Medulla oblongata (tissue), 1 donor: Measurements from ENCODE around the gene AMBRA1.

Source experiments
- DNase-seq: peaks from one replicate; pipeline ENCODE4 v3.0.0-alpha.2; 2015; ENCODE audit errors: extremely low spot score

AMBRA1 gene

DNA sequence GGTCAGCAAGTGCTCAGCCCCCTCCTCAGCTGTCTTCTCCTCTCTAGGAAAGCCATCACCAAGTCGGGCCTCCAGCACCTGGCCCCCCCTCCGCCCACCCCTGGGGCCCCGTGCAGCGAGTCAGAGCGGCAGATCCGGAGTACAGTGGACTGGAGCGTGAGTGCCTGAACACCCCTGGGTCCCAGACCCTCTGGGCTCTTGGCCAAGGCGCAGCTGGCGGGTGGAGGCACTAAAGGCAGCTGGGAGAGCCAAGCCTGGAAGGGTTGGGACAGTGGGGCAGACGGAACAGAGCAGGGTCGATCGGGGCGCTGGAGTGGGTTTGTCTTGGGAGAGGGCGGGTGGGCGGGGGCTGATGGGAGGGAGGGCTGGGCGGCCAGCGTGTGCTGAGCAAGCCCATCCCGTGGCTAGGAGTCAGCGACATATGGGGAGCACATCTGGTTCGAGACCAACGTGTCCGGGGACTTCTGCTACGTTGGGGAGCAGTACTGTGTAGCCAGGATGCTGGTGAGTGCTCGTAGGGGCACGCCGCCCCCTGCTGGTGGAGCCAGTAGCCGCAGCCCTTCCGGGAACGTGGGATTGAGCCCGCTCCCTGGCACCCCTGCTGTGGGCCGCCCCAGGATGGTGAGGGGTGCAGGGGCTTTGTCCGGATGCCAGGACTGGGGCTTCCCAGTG lies 226.4 kb downstream of the AMBRA1 start:
- DNase-seq = peak; percentile 72

DNA sequence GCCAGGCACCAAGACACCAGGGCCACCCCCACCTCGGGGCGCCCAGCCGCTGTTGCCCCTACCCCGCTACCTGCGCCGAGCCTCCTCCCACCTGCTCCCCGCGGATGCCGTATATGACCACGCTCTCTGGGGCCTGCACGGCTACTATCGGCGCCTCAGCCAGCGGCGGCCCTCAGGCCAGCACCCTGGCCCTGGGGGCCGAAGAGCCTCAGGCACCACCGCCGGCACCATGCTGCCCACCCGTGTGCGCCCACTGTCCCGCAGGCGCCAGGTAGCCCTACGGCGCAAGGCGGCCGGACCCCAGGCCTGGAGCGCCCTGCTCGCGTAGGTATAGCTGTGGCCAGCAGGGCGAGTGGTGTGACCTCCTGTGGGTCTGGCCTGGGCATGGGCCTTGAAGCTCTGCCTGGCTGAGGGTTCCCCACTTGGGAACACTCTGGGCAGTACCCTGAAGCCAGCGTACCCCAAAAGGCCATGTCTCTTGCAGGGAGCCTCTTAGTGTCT lies 227.1 kb downstream of the AMBRA1 start:
- no peak for DNase-seq

DNA sequence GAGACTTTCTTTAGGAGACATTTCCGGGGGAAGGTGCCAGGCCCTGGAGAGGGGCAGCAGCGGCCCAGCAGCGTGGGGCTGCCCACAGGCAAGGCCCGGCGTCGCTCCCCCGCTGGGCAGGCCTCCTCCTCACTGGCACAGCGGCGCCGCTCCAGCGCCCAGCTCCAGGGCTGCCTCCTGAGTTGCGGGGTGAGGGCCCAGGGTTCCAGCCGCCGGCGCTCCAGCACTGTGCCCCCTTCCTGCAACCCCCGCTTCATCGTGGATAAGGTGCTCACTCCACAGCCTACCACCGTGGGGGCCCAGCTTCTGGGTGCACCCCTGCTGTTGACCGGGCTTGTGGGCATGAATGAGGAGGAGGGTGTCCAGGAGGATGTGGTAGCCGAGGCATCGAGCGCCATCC lies 227.6 kb downstream of the AMBRA1 start:
- DNase-seq = no peak

DNA sequence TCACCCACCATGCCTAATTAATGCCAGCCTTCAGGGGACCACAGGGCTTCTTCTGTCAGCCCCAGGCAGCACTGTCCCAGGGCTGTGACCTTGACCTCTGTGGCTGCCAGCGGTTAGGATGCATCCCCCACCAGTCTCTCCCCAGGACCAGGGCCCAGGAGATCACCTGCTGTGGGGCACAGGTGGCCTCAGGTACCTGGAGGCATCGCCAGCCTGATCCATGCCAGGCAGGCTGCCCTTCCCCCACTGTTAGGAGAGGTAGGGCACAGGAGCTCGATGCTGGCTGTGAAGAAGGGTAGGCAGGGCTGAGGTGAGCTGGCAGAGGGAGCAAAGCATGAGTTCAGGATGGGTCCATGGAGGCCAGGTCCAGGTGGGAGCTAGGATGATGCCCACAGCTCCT lies 229.0 kb downstream of the AMBRA1 start:
- DNase-seq = no peak

DNA sequence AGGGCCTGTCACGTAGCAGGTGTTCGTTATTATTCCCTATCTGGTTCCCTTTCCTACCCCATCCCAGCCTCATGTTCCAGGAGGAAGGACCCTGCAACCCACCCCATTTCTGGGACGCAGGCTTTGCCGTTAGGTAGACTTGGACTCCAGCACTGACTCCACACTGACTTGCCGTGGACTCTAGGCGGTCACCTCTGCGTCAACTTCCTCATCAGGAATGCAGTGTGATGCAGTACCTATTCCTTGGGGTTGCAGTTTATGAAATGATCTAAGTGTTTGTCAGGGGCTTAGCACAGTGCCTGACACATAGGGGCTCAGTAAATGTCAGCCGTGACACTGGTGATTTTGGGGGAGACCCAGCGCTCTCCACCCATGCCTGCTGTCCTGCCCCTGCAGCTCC lies 229.8 kb downstream of the AMBRA1 start:
- no peak for DNase-seq

DNA sequence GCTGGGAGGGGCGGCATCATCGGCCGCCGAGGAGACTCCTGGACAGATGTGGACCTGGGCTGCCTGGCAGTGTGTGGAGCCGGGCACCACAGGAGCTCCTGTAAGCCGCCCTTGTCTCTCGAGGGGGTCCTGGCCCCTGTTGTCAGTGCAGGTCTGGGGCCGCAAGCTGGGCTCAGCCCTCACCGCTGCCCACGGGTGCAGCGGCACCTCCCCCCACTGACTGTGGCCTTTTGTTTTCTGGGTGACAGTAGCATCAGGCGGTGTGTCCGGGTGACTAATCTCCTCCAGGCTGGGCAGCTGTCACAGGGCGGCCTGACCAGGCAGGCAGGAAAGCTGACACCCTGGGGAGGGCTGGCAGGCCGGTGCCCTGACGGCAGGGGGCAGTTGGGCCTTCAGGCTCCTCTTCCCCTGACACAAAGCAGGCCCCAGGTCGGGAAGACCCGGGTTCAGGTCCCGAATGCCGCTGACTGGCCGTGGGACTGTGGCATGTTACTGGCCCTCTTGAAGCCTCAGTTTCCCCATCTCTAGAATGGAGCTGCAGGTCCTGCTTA lies 230.3 kb downstream of the AMBRA1 start:
- peak; percentile 92 for DNase-seq

DNA sequence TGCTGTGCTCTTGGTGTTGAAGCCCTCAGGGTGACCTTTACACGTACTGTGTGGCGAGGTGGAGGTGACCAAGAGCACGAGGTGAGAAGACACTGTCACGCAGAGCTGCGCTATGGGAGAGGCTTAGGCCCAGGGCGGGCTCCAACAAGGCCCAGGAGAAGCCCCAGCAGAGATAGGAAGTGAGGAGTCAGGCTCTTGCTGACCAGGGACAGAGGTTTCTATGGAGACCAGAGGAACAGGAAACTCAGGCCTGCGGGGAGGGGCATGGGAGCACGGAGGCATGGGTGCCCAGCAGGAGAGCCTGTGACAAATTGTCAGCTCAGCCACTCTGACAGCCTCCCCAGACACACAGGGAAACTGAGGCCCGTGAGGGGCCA lies 230.8 kb downstream of the AMBRA1 start:
- peak; percentile 80 for DNase-seq

DNA sequence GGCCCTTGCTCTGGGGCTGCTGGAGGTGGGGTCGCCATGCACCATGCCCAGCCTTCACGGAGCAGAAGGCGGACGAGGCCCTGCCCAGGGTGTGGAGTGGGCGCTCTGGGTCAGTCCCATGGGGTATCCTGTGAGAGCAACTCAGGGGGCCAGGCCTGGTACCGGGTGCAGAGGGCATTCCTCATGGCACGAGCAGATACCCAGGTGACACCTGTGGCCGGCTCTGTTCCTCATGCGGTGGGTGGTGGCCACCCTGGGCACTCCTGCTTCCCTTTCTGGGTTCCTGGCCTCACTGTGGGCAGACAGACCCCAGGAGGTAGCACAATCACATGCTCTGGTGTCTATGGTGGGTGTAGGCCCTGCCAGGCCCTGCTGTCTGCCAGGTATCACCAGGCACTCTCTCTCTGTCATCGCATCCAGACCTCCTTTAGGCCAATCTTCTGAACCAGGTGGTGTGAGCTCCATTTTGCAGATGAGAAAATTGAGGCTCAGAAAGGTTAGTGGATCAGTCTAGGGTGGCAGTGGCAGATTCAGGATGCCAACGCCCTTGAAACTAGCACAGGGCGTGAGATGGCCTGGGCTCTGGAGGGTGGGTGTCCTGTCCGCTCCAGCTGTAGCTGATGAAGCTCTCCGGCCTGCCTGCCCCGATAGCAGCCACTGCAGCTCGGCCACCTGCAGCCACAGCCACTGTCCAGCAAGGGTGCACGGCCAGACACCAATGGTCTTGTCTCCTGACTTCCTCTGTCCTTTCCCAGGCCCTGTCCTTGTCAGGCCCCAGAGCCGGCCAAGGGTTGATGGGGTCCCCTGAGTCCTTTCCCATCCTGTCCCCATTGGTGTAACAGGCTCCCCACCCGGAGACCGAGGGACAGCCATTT lies 231.4 kb downstream of the AMBRA1 start:
- DNase-seq = no peak

DNA sequence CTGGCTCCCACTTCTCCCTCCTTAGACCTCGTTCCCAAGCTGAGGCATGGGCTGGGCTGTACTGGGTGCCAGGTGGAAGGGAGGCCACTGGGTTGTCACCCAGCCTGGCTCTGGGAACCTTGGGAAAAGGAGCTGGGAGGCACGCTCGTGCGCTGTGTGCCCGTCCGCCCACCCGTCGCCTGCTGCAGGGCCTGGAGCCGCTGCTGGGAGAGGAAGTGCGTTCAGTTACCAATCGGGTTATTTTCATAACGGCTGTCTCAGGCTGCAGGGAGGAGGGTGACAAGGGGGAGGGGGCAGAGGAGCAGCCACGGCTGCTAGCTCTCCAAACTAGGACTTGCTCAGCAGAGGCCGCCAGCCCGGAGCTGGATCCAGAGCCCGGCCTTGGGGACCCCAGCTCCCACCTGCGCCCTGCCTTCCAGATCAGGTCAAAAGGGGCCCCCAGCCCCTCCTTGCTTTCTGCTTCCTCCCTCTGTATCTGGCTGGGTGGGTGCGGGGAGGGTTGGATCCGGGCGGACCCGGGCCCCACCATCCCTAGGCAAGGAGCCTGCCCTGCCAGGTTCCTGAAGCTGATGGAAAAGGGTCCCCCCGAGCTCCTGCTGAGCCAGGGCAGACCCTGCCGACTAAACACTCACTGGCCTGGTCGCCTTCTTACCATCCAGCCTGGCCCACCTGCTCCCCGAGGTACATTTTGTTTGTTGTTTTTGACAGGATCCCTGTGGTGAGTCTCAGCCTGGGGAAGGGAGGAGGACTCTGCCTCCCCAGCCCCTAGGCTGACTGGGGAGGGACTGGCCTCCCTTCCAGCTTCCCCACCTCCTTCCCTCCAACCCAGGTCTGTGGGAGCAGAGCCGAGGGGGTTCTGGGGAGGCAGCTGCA lies 232.3 kb downstream of the AMBRA1 start:
- no peak for DNase-seq

DNA sequence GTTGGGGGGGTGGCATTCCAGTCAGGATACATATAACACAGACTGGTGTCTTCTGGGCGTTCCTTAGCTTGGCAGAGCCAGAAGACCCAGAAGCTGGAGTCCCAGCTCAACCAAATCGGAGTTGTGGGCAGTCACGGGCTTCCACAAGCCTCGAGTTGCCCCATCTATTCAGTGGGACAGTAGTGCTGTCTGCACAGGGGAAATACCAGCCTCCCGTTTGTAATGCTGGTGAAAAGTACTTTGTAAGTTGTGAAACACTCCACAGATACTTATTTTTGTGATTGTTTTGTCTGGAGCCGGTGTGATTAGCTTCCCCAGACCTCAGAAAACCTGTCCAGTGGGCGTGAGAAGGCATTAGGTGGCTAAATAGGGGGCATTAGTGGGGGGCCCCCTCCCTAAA lies 232.9 kb downstream of the AMBRA1 start:
- DNase-seq = no peak

DNA sequence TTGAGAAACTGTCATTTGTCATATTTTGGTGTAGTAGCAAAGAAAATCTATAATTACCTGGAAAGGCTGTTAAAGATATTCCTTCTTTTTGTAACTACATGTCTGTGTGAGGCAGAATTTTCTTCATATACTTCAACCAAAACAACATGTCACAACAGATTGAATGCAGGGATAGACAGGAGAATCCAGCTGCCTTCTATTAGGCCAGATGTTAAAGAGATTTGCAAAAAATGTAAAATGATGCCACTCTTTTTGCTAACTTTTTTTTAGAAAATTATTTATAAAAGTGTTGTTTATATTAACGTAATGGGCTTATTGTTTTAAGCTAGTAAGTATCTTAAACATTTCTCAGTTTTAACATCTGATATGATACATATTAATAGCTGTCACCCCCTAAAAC lies 233.9 kb downstream of the AMBRA1 start:
- no peak for DNase-seq

DNA sequence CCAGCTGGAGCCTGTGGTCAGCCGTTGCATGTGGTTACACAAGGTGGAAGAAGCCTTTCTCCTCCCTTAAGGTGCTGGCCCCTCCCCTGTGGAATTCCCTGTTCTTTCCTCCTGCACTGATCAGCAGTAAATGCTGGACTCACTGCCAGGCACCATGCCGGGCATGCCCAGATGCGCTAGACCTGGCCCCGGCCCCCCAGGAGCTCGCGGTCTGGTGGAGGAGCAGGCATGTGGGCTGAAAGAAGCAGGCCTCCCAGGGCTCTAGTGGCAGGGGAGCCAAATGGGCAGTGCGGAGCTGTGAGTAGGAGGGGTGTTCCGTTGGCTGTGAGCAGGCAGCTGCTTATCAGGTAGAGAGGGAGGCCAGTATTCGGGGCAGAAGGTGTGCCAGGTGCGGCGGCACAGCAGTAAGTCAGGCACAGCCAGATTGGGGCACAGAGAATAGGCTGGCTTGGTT lies 236.3 kb downstream of the AMBRA1 start:
- no peak for DNase-seq

DNA sequence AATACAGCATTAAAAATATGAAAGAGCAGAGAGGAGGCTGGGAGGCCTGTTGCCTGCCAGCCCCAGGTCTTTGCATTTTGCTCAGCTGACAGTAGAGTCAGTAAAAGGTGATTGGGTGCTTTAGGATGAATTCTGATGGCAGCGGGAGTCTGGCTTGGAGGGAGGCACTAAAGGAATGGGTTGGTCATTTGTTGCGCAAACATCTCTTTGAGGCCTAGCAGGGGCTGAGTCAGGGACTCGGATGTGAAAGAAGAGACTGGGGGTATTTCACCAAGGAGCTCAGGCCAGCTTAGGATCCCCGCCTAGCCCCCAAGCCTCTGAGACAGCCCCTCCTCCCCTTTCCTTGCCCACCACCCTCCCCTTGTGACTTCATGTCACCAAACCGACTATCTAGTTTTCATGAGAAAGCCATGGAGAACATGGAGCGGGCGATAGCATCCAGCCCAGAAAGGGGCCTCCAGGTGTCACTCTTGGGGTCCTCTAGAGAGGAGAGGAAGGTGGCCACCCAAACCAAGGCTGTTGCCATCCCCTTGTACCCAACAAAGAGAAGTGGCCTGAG lies 236.8 kb downstream of the AMBRA1 start:
- no peak for DNase-seq

DNA sequence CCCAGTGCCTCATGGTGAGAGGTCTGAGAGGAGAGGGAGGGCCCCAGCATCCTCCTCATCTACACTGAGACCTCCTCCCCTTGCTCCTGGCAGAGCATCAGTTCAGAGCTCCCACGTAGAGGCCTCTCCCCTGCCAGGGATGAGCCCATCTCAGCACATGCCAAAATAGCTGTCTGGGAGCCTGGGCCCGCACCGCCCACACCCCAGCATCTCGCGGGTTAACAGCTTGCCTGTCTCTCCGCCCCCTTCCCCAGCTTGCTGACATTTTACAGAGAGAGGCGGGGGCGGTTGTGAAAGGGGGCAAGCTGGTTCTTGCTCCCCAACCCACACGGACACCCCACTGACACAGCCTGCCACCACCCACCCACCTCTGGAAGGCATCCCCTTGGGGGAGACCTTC lies 240.1 kb downstream of the AMBRA1 start:
- DNase-seq = no peak

DNA sequence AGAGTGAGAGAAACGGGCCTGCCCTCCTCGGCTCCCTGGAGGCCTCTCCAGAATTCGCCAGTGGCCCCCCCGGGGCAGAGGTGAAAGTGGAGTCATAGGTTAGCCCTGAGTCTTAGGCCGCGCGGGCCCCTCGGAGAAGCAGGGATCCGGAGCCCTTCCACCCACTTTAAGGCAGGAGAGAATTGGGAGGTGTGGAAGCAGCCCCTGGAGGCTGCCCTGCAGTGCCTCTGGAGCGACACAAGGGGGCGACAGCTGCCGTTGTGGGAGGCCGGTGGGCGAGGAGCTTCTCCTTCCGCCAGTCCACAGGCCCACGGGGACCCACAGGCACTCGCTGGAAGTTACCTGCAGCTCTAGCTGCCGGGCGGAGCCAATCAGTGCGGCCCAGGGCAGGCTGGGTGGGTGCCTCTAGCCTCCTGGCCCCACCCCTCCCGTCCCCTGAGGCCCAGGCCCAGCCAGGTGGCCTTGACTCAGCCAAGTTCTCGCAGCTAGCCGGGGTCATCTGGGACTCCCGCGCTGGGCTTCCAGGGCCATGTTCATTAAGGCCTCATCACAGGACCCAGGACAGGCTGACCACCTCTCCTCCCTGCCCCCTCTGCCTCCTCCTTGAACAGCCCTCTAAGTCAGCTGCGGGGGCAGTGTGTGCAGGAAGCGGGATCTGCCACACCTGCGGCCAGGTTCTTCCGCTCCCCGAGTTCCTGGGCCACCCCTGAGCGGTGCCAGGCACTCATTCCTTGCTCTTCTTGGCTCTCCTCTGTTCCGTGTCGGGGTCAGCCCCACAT lies 241.6 kb downstream of the AMBRA1 start:
- no peak for DNase-seq

DNA sequence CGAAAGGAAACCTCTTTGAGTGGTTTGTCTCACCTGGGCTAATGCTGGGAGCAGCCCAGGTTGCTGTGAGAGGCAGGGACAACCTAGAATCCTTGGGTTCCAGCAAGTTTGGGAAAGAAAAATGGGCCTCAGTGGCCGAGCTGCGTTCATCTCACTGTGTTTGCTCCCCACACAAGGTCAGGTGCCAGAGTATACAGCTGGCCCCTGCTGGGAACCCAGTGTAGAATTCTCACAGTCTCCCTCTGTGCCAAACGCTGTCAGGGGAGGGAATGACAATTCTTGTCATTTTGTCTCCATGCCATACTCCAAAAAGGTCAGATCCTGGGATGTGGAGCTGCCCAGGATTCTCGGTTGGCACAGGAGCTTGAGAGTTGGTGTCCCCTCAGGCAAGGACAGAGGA lies 242.2 kb downstream of the AMBRA1 start:
- DNase-seq = no peak

DNA sequence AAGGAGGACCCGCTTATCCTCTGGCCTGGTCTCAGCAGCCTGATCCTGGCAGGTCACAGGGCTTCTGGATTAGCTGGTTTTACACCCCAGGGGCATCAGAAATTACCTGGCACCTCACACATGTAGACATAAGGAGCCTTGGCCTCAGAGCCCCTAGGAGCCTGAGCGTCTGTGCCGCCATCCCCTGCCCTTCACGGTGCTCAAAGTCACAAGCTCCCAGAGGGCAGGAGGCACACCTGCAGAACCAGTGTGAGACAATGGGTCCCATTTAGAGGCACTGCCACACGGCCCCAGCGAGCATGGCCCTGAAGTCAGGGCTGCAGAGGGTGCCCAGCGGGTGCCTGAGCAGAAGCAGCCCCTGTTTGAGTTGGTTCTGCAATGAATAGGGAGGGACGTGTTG lies 242.7 kb downstream of the AMBRA1 start:
- DNase-seq = no peak

DNA sequence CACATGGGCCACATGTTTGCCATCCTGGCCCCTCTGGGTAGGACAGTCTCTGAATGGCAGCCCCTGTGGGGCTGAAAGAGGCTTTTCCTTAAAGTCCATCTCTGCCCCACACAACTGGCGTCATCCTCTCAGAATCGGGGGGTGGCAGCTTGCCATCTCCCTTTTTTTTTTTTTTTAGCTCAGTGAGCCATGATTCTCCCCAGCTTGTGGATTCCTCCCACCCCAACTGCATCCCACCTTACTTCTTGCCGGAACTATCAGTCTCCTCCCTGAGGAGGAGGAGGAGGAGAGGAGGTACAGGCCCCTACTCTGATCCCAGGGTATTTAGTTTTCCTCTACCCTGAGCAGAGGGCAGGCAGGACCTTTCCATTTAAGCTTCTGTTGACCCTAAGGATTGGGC lies 243.1 kb downstream of the AMBRA1 start:
- no peak for DNase-seq

DNA sequence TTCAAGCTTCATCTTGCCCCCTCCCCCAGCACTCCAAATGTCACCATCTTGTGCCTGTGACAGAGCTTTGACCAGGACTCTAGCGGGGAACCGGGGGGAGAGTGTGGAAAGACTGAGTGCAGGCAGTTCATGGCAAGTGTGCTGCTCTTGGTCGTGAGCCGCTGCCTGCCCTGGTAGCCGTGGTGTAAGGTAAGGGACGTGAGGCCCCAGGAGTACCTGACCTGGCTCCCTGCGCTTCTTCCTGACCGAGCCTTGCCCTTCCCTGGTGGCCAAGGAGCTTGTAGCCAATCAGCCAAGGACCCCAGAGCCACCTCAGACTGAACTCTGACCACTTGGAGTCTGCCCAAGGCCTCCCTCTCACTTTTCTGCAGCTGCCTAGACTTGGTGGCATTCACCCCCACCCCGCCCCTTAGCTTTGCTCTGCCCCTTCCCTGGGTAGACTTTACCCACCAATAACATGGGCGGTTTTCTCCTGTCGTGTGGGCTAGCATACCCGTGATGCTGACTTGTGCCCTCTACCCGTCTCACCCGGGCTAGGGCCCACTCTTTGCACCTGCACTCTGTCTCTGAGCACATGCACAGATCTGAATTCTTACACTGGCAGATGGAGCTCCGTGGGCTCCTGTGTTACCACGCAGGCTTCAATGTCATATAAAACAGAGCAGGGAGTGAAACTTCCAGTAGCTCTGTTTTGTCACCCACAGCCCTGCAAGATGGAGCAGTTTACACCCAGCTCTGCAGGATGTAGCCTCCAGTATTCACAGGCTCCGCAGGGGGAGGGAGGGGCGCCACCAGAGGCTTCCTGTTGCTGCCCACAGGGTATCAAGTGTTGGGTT lies 245.0 kb downstream of the AMBRA1 start:
- no peak for DNase-seq
